ENCODE data around the gene TBC1D10B.

- TF ChIP-seq CTCF (IDR thresholded peaks at IDR 0.05; ENCODE audit: poor library complexity) (no peak), EZH2phosphoT487 (IDR thresholded peaks at IDR 0.05; ENCODE audit: low read depth, severe bottlenecking, unreplicated experiment) (no peak)
Measured at GRCh38 chr16:30357085-30357714, 13.1 kb downstream of the TBC1D10B start.

Data from hepatocyte (in vitro differentiated cells).